HG03066 (cell line): ENCODE data around the gene CAMTA1.

Experiments used
- ATAC-seq: cut with Tn5 transposase; IDR thresholded peaks from one replicate; pipeline ENCODE4 v1.9.1; 2021; ENCODE audit warnings: low read depth; ENCODE audit not compliant: unreplicated experiment

Gene CAMTA1

GRCh38 chr1:7344299-7344698, 559.0 kb downstream of the CAMTA1 start:
- ATAC-seq = no peak

GRCh38 chr1:7345516-7345915, 560.3 kb downstream of the CAMTA1 start:
- ATAC-seq = no peak

GRCh38 chr1:7346070-7346596, 560.9 kb downstream of the CAMTA1 start:
- no peak for ATAC-seq

GRCh38 chr1:7346600-7347570, 561.6 kb downstream of the CAMTA1 start:
- ATAC-seq = no peak

- ATAC-seq = no peak
These were observed 562.8 kb downstream of the CAMTA1 start for GRCh38 chr1:7348073-7348472.

- ATAC-seq = no peak
These were observed 563.3 kb downstream of the CAMTA1 start for GRCh38 chr1:7348580-7348979.

- no peak for ATAC-seq
These were observed 565.5 kb downstream of the CAMTA1 start for GRCh38 chr1:7350804-7351203.

- no peak for ATAC-seq
These were observed 566.4 kb downstream of the CAMTA1 start for GRCh38 chr1:7351649-7352048.

- no peak for ATAC-seq
These were observed 567.1 kb downstream of the CAMTA1 start for GRCh38 chr1:7352364-7352763.

- ATAC-seq = no peak
These were observed 567.7 kb downstream of the CAMTA1 start for GRCh38 chr1:7352974-7353373.

- ATAC-seq = no peak
These were observed 570.4 kb downstream of the CAMTA1 start for GRCh38 chr1:7355646-7356045.

GRCh38 chr1:7356079-7356478, 570.8 kb downstream of the CAMTA1 start:
- no peak for ATAC-seq

- no peak for ATAC-seq
These were observed 573.2 kb downstream of the CAMTA1 start for GRCh38 chr1:7358425-7358824.

- ATAC-seq = no peak
These were observed 575.3 kb downstream of the CAMTA1 start for GRCh38 chr1:7360526-7360925.

- ATAC-seq = no peak
These were observed 577.7 kb downstream of the CAMTA1 start for GRCh38 chr1:7362947-7363346.

- no peak for ATAC-seq
These were observed 578.2 kb downstream of the CAMTA1 start for GRCh38 chr1:7363450-7363849.

- ATAC-seq = no peak
These were observed 580.5 kb downstream of the CAMTA1 start for GRCh38 chr1:7365706-7366105.

- no peak for ATAC-seq
These were observed 581.2 kb downstream of the CAMTA1 start for GRCh38 chr1:7366286-7366954.

GRCh38 chr1:7366955-7367665, 581.9 kb downstream of the CAMTA1 start:
- ATAC-seq = no peak

- no peak for ATAC-seq
These were observed 584.6 kb downstream of the CAMTA1 start for GRCh38 chr1:7369866-7370265.

GRCh38 chr1:7371926-7372325, 586.7 kb downstream of the CAMTA1 start:
- no peak for ATAC-seq
